Measurements from ENCODE around the gene PPP2R1B. TPM values are rescaled to one million over a fixed set of nuclear protein-coding genes. Genes with fewer than 3 reads are reported as not detected.
"Not testable (repeated sequence)": the region's sequence is repeated elsewhere in the genome, so short reads cannot be mapped to it uniquely, and the experiment has no call there.

PPP2R1B gene
- polyA plus RNA-seq, 1 donor (not counting 4 experiments of a cell fraction or from before 2014, with no cell fraction given), result 33.6 TPM

- Histone ChIP-seq H3K9me1 (ENCODE audit: control insufficient read depth, extremely low read depth, insufficient read depth, low read length) (no peaks in the 10 kb centered on the region), H3K27me3 (ENCODE audit: control insufficient read depth, extremely low read depth, insufficient read depth, low read length) (no peaks in the 10 kb centered on the region), H3K36me3 (ENCODE audit: control insufficient read depth in 2 of 2, extremely low read depth in 1 of 2, insufficient read depth in 2 of 2, low read length in 2 of 2) (peaks cover 2 to 3% of the 10 kb centered on the region in 2 experiments), H4K20me1 (ENCODE audit: control insufficient read depth, extremely low read depth, insufficient read depth, low read length) (no peaks in the 10 kb centered on the region), H3K9me3 (ENCODE audit: control insufficient read depth, low read depth, low read length) (no peaks in the 10 kb centered on the region), H3K79me2 (ENCODE audit: control insufficient read depth, insufficient read depth, low read length) (no peaks in the 10 kb centered on the region), H3K9ac (ENCODE audit: control insufficient read depth, extremely low read depth, insufficient read depth, low read length) (no peak overlapping the region), H3K4me2 (ENCODE audit: control insufficient read depth, extremely low read depth, insufficient read depth, low read depth, low read length) (no peak overlapping the region), H2AFZ (ENCODE audit: control insufficient read depth, low read length) (no peak overlapping the region), H3K4me1 (ENCODE audit: control insufficient read depth, extremely low read depth, insufficient read depth, low read length) (no peaks in the 10 kb centered on the region), H3K27ac (ENCODE audit: control insufficient read depth, insufficient read depth, low read length) (no peak overlapping the region), H3K4me3 (ENCODE audit: control insufficient read depth in 2 of 3, extremely low read depth in 1 of 3, insufficient read depth in 2 of 3, low read depth in 1 of 3, low read length in 3 of 3) (no peak overlapping the region)
- DNase-seq (ENCODE audit: low read depth, low spot score) (no peak), FAIRE-seq (no peak)
- dilution Hi-C loops (cut with MboI; ENCODE audit: extremely low pct_ligation_motif_present, low sequenced_read_pairs), result no loop called here
- TF ChIP-seq, protein P1, sequence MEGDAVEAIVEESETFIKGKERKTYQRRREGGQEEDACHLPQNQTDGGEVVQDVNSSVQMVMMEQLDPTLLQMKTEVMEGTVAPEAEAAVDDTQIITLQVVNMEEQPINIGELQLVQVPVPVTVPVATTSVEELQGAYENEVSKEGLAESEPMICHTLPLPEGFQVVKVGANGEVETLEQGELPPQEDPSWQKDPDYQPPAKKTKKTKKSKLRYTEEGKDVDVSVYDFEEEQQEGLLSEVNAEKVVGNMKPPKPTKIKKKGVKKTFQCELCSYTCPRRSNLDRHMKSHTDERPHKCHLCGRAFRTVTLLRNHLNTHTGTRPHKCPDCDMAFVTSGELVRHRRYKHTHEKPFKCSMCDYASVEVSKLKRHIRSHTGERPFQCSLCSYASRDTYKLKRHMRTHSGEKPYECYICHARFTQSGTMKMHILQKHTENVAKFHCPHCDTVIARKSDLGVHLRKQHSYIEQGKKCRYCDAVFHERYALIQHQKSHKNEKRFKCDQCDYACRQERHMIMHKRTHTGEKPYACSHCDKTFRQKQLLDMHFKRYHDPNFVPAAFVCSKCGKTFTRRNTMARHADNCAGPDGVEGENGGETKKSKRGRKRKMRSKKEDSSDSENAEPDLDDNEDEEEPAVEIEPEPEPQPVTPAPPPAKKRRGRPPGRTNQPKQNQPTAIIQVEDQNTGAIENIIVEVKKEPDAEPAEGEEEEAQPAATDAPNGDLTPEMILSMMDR (optimal IDR thresholded peaks at IDR 0.05 in 1 of 3, IDR thresholded peaks at IDR 0.05 in 1 of 3, conservative IDR thresholded peaks at IDR 0.05 in 1 of 3; ENCODE audit: extremely low read depth in 1 of 3, insufficient read depth in 2 of 3, low read length in 3 of 3), result no peak
- no peak for TF ChIP-seq EZH2 (IDR thresholded peaks at IDR 0.05; ENCODE audit: low read length)
Measured at GRCh38 chr11:111785076-111785475, 18.9 kb upstream of the PPP2R1B start.

DNA sequence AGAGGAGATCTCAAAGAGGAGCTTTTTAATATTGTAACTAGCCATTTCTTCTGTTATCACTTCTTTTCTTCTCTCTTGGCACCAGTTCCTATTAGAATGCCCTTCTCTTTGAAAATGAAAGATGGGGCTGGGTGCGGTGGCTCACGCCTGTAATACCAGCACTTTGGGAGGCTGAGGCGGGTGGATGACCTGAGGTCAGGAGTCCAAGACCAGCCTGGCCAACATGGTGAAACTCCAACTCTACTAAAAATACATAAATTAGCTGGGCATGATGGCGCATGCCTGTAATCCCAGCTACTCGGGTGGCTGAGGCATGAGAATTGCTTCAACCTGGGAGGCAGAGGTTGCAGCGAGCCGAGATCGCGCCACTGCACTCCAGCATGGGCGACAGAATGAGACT lies 18.1 kb upstream of the PPP2R1B start:
- H3K9ac ChIP-seq (ENCODE audit: control insufficient read depth, extremely low read depth, insufficient read depth, low read length); H3K79me2 ChIP-seq (ENCODE audit: control insufficient read depth, insufficient read depth, low read length); H3K9me1 ChIP-seq (ENCODE audit: control insufficient read depth, extremely low read depth, insufficient read depth, low read length); H3K27me3 ChIP-seq (ENCODE audit: control insufficient read depth, extremely low read depth, insufficient read depth, low read length); H2AFZ ChIP-seq (ENCODE audit: control insufficient read depth, low read length); H3K9me3 ChIP-seq (ENCODE audit: control insufficient read depth, low read depth, low read length); H3K36me3 ChIP-seq (ENCODE audit: control insufficient read depth in 2 of 2, extremely low read depth in 1 of 2, insufficient read depth in 2 of 2, low read length in 2 of 2); H3K4me1 ChIP-seq (ENCODE audit: control insufficient read depth, extremely low read depth, insufficient read depth, low read length); H4K20me1 ChIP-seq (ENCODE audit: control insufficient read depth, extremely low read depth, insufficient read depth, low read length); dilution Hi-C loops (cut with MboI; ENCODE audit: extremely low pct_ligation_motif_present, low sequenced_read_pairs); FAIRE-seq; H3K4me3 ChIP-seq (ENCODE audit: control insufficient read depth in 2 of 3, extremely low read depth in 1 of 3, insufficient read depth in 2 of 3, low read depth in 1 of 3, low read length in 3 of 3); H3K27ac ChIP-seq (ENCODE audit: control insufficient read depth, insufficient read depth, low read length); H3K4me2 ChIP-seq (ENCODE audit: control insufficient read depth, extremely low read depth, insufficient read depth, low read depth, low read length); DNase-seq (ENCODE audit: low read depth, low spot score): not testable (repeated sequence)

DNA sequence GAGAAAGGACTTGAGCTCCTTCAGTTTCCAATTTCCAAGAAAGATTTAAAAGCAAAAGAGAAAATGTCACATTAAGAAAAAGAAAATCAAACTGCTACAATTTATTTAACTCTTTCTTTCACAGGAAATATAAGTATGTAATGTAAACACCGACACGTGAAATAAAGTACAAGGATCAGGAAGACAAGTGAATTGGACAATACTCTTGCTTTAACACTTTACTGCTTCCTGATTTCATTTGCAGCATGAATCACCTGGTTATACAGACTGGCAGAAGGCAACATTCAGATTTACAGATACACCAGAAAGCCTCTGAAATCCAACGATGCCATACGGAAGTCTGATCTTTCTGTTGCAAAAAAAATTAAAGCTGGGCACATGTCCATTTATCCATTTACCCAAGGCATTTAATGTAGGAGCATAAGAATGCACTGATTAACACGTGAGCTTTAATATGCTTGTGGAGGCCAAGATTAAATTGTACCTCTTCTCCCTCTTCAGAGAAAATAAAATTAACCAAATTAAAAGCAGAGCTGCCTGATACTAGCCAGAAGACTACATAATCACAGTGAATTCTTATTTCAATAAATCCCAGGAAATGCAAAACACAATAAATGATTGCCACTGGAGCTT lies 16.0 kb upstream of the PPP2R1B start:
- H3K9me3 ChIP-seq (ENCODE audit: control insufficient read depth, low read depth, low read length), result no peaks in the 10 kb centered on the region
- TF ChIP-seq, protein P1 (optimal IDR thresholded peaks at IDR 0.05 in 1 of 3, IDR thresholded peaks at IDR 0.05 in 1 of 3, conservative IDR thresholded peaks at IDR 0.05 in 1 of 3; ENCODE audit: extremely low read depth in 1 of 3, insufficient read depth in 2 of 3, low read length in 3 of 3), result no peak
- no peak for TF ChIP-seq EZH2 (IDR thresholded peaks at IDR 0.05; ENCODE audit: low read length)
- H3K4me1 ChIP-seq (ENCODE audit: control insufficient read depth, extremely low read depth, insufficient read depth, low read length), result no peaks in the 10 kb centered on the region
- no peak overlapping the region for H3K27ac ChIP-seq (ENCODE audit: control insufficient read depth, insufficient read depth, low read length)
- H2AFZ ChIP-seq (ENCODE audit: control insufficient read depth, low read length), result no peak overlapping the region
- H3K4me2 ChIP-seq (ENCODE audit: control insufficient read depth, extremely low read depth, insufficient read depth, low read depth, low read length), result no peak overlapping the region
- no peak overlapping the region for H3K9ac ChIP-seq (ENCODE audit: control insufficient read depth, extremely low read depth, insufficient read depth, low read length)
- no peaks in the 10 kb centered on the region for H4K20me1 ChIP-seq (ENCODE audit: control insufficient read depth, extremely low read depth, insufficient read depth, low read length)
- H3K4me3 ChIP-seq (ENCODE audit: control insufficient read depth in 2 of 3, extremely low read depth in 1 of 3, insufficient read depth in 2 of 3, low read depth in 1 of 3, low read length in 3 of 3), result no peak overlapping the region
- dilution Hi-C loops (cut with MboI; ENCODE audit: extremely low pct_ligation_motif_present, low sequenced_read_pairs), result no loop called here
- H3K27me3 ChIP-seq (ENCODE audit: control insufficient read depth, extremely low read depth, insufficient read depth, low read length), result no peaks in the 10 kb centered on the region
- peaks cover 2 to 3% of the 10 kb centered on the region in 2 experiments for H3K36me3 ChIP-seq (ENCODE audit: control insufficient read depth in 2 of 2, extremely low read depth in 1 of 2, insufficient read depth in 2 of 2, low read length in 2 of 2)
- FAIRE-seq (no peak), DNase-seq (ENCODE audit: low read depth, low spot score) (no peak)
- no peaks in the 10 kb centered on the region for H3K79me2 ChIP-seq (ENCODE audit: control insufficient read depth, insufficient read depth, low read length)
- no peaks in the 10 kb centered on the region for H3K9me1 ChIP-seq (ENCODE audit: control insufficient read depth, extremely low read depth, insufficient read depth, low read length)
